Tibial nerve (tissue), 4 donors: ENCODE results near the gene ENTPD1. TPM values are rescaled to one million over a fixed set of nuclear protein-coding genes. Genes with fewer than 3 reads are reported as not detected.

Source experiments
- DNase-seq, 2 donors: peaks; one replicate each; pipeline ENCODE4 v3.0.0-alpha.2; 2019; ENCODE audit warnings: low spot score in 2 of 2
- H3K27ac ChIP-seq, 4 donors: fragments of 200-600 bp; sonication (generic) in 3 of 4; one replicate each; pipeline ENCODE4 v1.5.1; 2017 to 2019; ENCODE audit warnings: mild to moderate bottlenecking in 1 of 4
- H3K27me3 ChIP-seq, 2 donors: fragments of 200-600 bp; sonication (generic) in 1 of 2; one replicate each; pipeline versions ENCODE4 v1.5.1 to v1.6.0; 2017 to 2019
- H3K36me3 ChIP-seq, 3 donors: fragments of 200-600 bp; sonication (generic); one replicate each; pipeline ENCODE4 v1.5.1; 2018 to 2019
- H3K4me1 ChIP-seq, 4 donors: fragments of 200-600 bp; sonication (generic) in 3 of 4; one replicate each; pipeline ENCODE4 v1.5.1; 2017 to 2019
- H3K4me3 ChIP-seq, 4 donors: fragments of 200-600 bp; sonication (generic) in 3 of 4; one replicate each; pipeline ENCODE4 v1.5.1; 2017 to 2019; ENCODE audit warnings: mild to moderate bottlenecking in 1 of 4, moderate library complexity in 1 of 4
- H3K9me3 ChIP-seq, 4 donors: fragments of 200-600 bp; sonication (generic) in 3 of 4; one replicate each; pipeline ENCODE4 v1.5.1; 2017 to 2019
- CTCF ChIP-seq, 5 experiments: fragments of 200-600 bp in 3 of 5; fragments of 450-650 bp in 2 of 5; sonication (generic) in 3 of 5; IDR thresholded peaks; one replicate each; pipeline ENCODE4 v1.5.1; 2016 to 2019; ENCODE audit warnings: antibody characterized with exemption in 5 of 5, mild to moderate bottlenecking in 3 of 5, moderate library complexity in 2 of 5
- EP300 ChIP-seq, 2 donors: sonication (generic); formaldehyde crosslinking; IDR thresholded peaks; one replicate each; pipeline ENCODE4 v1.6.1; 2017; ENCODE audit warnings: antibody characterized with exemption in 2 of 2, mild to moderate bottlenecking in 1 of 2
- POLR2A ChIP-seq, 2 donors: fragments of 450-650 bp; IDR thresholded peaks; one replicate each; pipeline ENCODE4 v1.6.1; 2017; ENCODE audit warnings: antibody characterized with exemption in 2 of 2, mild to moderate bottlenecking in 2 of 2, moderate library complexity in 2 of 2
- WGBS, 2 donors: methylation state at CpG; one replicate each; pipeline ENCODE4 v1.1.5; 2018; 5-methylcytosine and 5-hydroxymethylcytosine counted together
- total RNA-seq, 4 donors: library from RNA; depleted of rRNA; stranded (reverse); fragments of >200 nt; gene quantifications; one replicate each; pipeline ENCODE4 v1.1.0, GENCODE V29; 2016

ENTPD1 gene
- total RNA-seq, 4 donors from 2014 or later = 12.6 to 33.0 (median 26.1) TPM

- Histone ChIP-seq H3K27ac (no peak overlapping the region), H3K4me1 (peaks cover 0 to 22% (median 12%) of the 10 kb centered on the region in 4 donors), H3K36me3 (no peaks in the 10 kb centered on the region), H3K9me3 (no peaks in the 10 kb centered on the region), H3K27me3 (no peaks in the 10 kb centered on the region), H3K4me3 (no peak overlapping the region)
- TF ChIP-seq CTCF (IDR thresholded peaks at IDR 0.05) (no peak), POLR2A (IDR thresholded peaks at IDR 0.05) (no peak), EP300 (IDR thresholded peaks at IDR 0.05) (no peak)
- 90 to 97% methylated on average over 12 to 20 of the region's 20 CpGs for WGBS, 2 donors
- no peak for DNase-seq
Measured at GRCh38 chr10:95810198-95810976, 54.4 kb downstream of the ENTPD1 start.

- no peak for TF ChIP-seq EP300 (IDR thresholded peaks at IDR 0.05)
- TF ChIP-seq CTCF (IDR thresholded peaks at IDR 0.05) = no peak
- TF ChIP-seq POLR2A (IDR thresholded peaks at IDR 0.05) = no peak
- Histone ChIP-seq H3K4me1 (peaks cover 0 to 26% (median 13%) of the 10 kb centered on the region in 4 donors), H3K4me3 (no peak overlapping the region), H3K36me3 (no peaks in the 10 kb centered on the region), H3K9me3 (peaks cover 0 to 4% (median 0%) of the 10 kb centered on the region in 4 donors), H3K27ac (peak overlapping the region in 2 of 4 donors; percentile 48 to 57), H3K27me3 (no peaks in the 10 kb centered on the region)
- DNase-seq = no peak
- WGBS, 2 donors = 79 to 84% methylated on average over 3 of the region's 3 CpGs
Measured at GRCh38 chr10:95813054-95813685, 57.2 kb downstream of the ENTPD1 start.

- Histone ChIP-seq H3K4me3 (no peak overlapping the region), H3K4me1 (peaks cover 0 to 32% (median 13%) of the 10 kb centered on the region in 4 donors), H3K36me3 (no peaks in the 10 kb centered on the region), H3K27me3 (no peaks in the 10 kb centered on the region), H3K27ac (peak overlapping the region in 2 of 4 donors; percentile 48 to 57), H3K9me3 (peaks cover 0 to 4% (median 0%) of the 10 kb centered on the region in 4 donors)
- peak in 1 of 2 donors; percentile 21 for DNase-seq
- peak in 1 of 2 donors; percentile 66 for TF ChIP-seq EP300 (IDR thresholded peaks at IDR 0.05)
- TF ChIP-seq CTCF (IDR thresholded peaks at IDR 0.05) = no peak
- 19 to 26% methylated on average over 7 of the region's 7 CpGs for WGBS, 2 donors
Measured at GRCh38 chr10:95814011-95814727, 58.2 kb downstream of the ENTPD1 start.

- no peak for DNase-seq
- 74 to 84% methylated on average over 2 of the region's 2 CpGs for WGBS, 2 donors
- H3K36me3 ChIP-seq = no peaks in the 10 kb centered on the region
- no peak for TF ChIP-seq POLR2A (IDR thresholded peaks at IDR 0.05)
- H3K4me1 ChIP-seq = peaks cover 0 to 33% (median 18%) of the 10 kb centered on the region in 4 donors
- H3K4me3 ChIP-seq = no peak overlapping the region
- H3K27me3 ChIP-seq = no peaks in the 10 kb centered on the region
- H3K9me3 ChIP-seq = peaks cover 0 to 4% (median 0%) of the 10 kb centered on the region in 4 donors
- peak overlapping the region in 2 of 4 donors; percentile 36 to 48 for H3K27ac ChIP-seq
Measured at GRCh38 chr10:95815133-95815532, 59.2 kb downstream of the ENTPD1 start.

GRCh38 chr10:95815701-95816240, 59.8 kb downstream of the ENTPD1 start:
- DNase-seq = no peak
- TF ChIP-seq CTCF (IDR thresholded peaks at IDR 0.05) (no peak), POLR2A (IDR thresholded peaks at IDR 0.05) (no peak), EP300 (IDR thresholded peaks at IDR 0.05) (no peak)
- no peaks in the 10 kb centered on the region for H3K36me3 ChIP-seq
- H3K4me1 ChIP-seq = peaks cover 0 to 35% (median 19%) of the 10 kb centered on the region in 4 donors
- no peak overlapping the region for H3K4me3 ChIP-seq
- peaks cover 0 to 4% (median 0%) of the 10 kb centered on the region in 4 donors for H3K9me3 ChIP-seq
- peak overlapping the region in 1 of 4 donors; percentile 36 for H3K27ac ChIP-seq
- WGBS, 2 donors = 47 to 51% methylated on average over 6 of the region's 6 CpGs
- no peaks in the 10 kb centered on the region for H3K27me3 ChIP-seq
